Duodenal mucosa (tissue), 2 donors: ENCODE results near the gene MIDN.

Experiments
- H3K27ac ChIP-seq: one replicate; pipeline ENCODE4 v1.7.0; 2013; ENCODE audit warnings: low read depth, low read length
- H3K27me3 ChIP-seq, 2 donors: one replicate each; pipeline ENCODE4 v1.7.0; 2013; ENCODE audit warnings: low read length in 2 of 2, control low read depth in 1 of 2; ENCODE audit not compliant: insufficient read depth in 2 of 2, control insufficient read depth in 1 of 2
- H3K36me3 ChIP-seq, 2 donors: one replicate each; pipeline ENCODE4 v1.7.0; 2013; ENCODE audit warnings: low read length in 2 of 2, control low read depth in 1 of 2; ENCODE audit not compliant: insufficient read depth in 2 of 2, control insufficient read depth in 1 of 2
- H3K4me1 ChIP-seq, 2 donors: one replicate each; pipeline ENCODE4 v1.7.0; 2013; ENCODE audit warnings: low read length in 2 of 2, control low read depth in 1 of 2; ENCODE audit not compliant: insufficient read depth in 2 of 2, control insufficient read depth in 1 of 2
- H3K4me3 ChIP-seq, 2 donors: one replicate each; pipeline ENCODE4 v1.7.0; 2013; ENCODE audit warnings: low read length in 2 of 2, low read depth in 1 of 2
- H3K9ac ChIP-seq, 2 donors: one replicate each; pipeline ENCODE4 v1.7.0; 2013; ENCODE audit warnings: low read length in 2 of 2, low read depth in 1 of 2
- H3K9me3 ChIP-seq, 2 donors: one replicate each; pipeline ENCODE4 v1.7.0; 2013; ENCODE audit warnings: low read length in 2 of 2, control low read depth in 1 of 2; ENCODE audit not compliant: control insufficient read depth in 1 of 2

MIDN gene

DNA sequence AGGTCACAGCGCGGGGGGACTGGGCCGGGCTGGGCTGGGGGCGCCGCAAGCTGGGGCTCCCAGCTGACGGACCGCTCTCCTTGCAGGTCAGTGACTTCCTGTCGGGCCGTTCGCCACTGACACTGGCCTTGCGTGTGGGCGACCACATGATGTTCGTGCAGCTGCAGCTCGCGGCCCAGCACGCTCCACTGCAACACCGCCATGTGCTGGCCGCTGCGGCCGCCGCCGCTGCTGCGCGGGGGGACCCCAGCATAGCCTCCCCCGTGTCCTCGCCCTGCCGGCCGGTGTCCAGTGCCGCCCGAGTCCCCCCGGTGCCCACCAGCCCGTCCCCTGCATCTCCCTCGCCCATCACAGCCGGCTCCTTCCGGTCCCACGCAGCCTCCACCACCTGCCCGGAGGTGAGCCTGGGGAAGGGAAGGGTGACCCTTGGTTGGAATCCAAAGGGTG lies 5.7 kb downstream of the MIDN start:
- H3K9ac ChIP-seq: peak overlapping the region in 1 of 2 donors; percentile 3
- peak overlapping the region; percentile 80 to 82 for H3K4me3 ChIP-seq
- H3K4me1 ChIP-seq: peaks cover 30 to 36% of the 10 kb centered on the region in 2 donors
- H3K36me3 ChIP-seq: peaks cover 24 to 29% of the 10 kb centered on the region in 2 donors
- no peaks in the 10 kb centered on the region for H3K9me3 ChIP-seq
- H3K27me3 ChIP-seq: no peaks in the 10 kb centered on the region
- H3K27ac ChIP-seq: peak overlapping the region; percentile 98

DNA sequence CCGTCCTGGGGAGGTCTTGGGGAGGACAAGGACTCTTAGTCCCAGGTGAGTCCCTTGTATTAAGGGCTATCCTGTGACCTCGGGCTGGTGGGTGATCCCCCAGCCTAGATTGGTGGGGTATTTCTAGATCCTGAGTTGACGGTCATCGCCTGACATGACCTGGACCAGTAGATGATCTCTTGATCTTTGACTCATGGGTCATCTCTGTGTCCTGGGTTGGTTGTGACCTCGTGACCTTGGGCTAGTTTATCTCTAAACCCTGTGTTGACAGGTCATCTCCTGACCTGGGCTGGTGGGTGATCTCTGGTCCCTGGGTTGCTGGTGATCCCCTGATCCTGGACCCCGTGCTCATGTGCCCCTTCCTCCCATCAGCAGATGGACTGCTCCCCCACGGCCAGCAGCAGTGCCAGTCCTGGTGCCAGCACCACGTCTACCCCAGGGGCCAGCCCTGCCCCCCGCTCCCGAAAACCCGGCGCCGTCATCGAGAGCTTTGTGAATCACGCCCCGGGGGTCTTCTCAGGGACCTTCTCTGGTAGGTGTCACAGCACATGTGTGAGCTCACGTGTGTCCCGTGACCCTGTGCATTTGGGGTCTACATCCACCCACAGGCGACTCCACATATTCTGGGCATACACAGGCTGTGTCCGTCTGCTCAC lies 6.3 kb downstream of the MIDN start:
- H3K4me3 ChIP-seq: peak overlapping the region in 1 of 2 donors; percentile 82
- peaks cover 24 to 29% of the 10 kb centered on the region in 2 donors for H3K36me3 ChIP-seq
- peaks cover 36 to 42% of the 10 kb centered on the region in 2 donors for H3K4me1 ChIP-seq
- H3K9me3 ChIP-seq: no peaks in the 10 kb centered on the region
- H3K9ac ChIP-seq: peak overlapping the region in 1 of 2 donors; percentile 3
- peak overlapping the region; percentile 98 for H3K27ac ChIP-seq
- no peaks in the 10 kb centered on the region for H3K27me3 ChIP-seq

DNA sequence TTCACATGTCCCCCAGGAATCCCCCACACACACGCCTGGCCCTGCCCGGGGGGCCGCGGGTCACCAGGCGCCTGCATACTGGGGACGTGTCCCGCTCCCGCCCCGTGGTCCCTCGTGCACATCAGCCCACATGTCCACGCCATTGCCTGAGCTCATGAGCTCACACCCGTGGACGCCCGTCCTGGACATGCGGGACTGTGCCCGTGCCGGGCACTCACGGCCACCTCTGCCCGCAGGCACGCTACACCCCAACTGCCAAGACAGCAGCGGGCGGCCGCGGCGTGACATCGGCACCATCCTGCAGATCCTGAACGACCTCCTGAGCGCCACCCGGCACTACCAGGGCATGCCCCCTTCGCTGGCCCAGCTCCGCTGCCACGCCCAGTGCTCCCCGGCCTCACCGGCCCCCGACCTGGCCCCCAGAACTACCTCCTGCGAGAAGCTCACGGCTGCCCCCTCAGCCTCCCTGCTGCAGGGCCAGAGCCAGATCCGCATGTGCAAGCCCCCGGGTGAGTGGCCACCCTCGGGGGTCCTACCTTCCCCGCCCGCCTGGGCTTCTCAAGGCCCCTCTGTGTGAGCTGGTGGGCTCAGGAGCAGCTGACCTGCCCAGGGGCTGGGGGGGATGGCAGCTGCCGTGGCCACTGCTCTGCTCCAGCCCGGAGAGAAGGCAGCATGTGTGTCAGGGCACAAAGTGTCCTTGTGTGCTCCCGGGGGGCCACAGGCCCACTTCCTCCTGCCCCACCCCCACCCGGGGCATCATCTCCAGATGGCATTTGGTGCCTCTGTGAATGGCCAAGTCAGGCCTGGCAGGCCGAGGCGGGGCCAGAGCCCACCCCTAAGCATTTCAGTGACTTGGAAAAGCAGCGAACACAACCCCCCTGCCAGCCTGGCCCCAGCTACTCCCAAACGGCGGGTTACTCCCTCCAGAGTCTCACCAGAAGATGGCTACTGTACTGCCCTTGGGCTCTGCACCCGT lies 7.1 kb downstream of the MIDN start:
- Histone ChIP-seq H3K27ac (peak overlapping the region; percentile 98), H3K4me3 (no peak overlapping the region), H3K9ac (no peak overlapping the region), H3K36me3 (peaks cover 24 to 29% of the 10 kb centered on the region in 2 donors), H3K9me3 (no peaks in the 10 kb centered on the region), H3K4me1 (peaks cover 44 to 48% of the 10 kb centered on the region in 2 donors), H3K27me3 (no peaks in the 10 kb centered on the region)

DNA sequence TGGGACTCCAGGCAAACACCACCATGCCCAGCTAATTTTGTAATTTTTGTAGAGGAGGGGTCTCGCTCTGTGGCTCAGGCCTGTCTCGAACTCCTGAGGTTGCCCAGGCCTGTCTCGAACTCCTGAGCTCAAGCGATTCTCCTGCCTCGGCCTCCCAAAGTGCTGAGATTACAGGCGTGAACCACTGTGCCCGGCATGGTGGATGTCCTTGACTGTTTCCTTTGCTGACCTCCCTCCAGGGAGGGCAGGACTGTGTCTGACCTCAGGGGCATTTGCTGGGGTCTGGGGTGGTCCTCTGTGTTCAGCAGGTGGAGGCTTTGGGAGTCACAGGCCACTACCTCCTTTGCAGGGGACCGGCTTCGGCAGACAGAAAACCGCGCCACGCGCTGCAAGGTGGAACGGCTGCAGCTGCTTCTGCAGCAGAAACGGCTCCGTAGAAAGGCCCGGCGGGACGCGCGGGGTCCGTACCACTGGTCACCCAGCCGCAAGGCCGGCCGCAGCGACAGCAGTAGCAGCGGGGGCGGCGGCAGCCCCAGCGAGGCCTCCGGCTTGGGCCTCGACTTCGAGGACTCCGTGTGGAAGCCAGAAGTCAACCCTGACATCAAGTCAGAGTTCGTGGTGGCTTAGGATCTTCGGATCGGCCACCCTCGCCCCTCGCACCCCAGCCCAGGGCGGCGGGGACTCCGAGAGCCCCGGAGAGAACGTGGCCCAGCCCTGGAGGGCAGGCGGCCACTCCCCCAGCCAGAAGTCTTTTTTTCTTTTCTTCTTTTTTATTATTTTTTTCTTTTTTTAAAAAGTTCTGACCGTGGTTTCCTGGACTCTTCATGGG lies 8.5 kb downstream of the MIDN start:
- Histone ChIP-seq H3K4me3 (no peak overlapping the region), H3K9me3 (no peaks in the 10 kb centered on the region), H3K4me1 (peaks cover 48 to 55% of the 10 kb centered on the region in 2 donors), H3K27ac (no peak overlapping the region), H3K9ac (no peak overlapping the region), H3K36me3 (peaks cover 20 to 29% of the 10 kb centered on the region in 2 donors), H3K27me3 (no peaks in the 10 kb centered on the region)

DNA sequence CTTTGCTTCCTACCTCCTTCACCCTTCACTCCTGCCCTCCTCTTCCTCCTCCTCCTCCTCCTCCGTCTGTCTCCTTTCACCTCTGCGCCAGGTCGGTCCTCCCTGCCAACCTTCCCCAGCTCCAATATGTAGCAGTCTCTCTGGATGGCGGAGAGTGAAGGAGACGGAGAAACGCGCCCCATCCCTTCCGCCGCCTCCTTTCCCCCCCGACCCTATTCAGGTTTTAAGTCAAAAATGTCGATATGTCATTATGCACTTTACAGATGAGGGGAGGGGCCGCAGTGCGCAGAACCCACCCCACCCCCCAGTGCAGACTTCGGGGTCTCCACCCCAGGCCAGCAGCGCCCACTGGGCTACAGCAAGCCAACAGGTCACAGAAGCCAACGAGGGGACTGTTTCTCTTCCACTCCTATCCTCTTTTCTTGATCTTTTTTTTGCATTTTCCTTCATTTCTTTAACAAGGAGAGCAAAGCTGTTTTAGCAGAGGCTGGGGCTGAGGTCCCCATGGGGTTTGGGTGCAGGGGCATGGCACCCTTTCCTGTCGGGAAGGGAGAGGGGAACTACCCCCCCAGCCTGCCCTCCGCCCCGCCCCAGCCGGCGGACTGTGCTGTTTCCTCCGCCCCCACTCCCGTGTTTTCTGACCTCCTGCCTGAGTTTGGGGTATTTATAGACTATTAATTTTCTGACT lies 9.2 kb downstream of the MIDN start:
- H3K27ac ChIP-seq: peak overlapping the region; percentile 6
- H3K9ac ChIP-seq: no peak overlapping the region
- H3K27me3 ChIP-seq: no peaks in the 10 kb centered on the region
- no peaks in the 10 kb centered on the region for H3K9me3 ChIP-seq
- peaks cover 20 to 29% of the 10 kb centered on the region in 2 donors for H3K36me3 ChIP-seq
- H3K4me1 ChIP-seq: peaks cover 56 to 62% of the 10 kb centered on the region in 2 donors
- H3K4me3 ChIP-seq: no peak overlapping the region

DNA sequence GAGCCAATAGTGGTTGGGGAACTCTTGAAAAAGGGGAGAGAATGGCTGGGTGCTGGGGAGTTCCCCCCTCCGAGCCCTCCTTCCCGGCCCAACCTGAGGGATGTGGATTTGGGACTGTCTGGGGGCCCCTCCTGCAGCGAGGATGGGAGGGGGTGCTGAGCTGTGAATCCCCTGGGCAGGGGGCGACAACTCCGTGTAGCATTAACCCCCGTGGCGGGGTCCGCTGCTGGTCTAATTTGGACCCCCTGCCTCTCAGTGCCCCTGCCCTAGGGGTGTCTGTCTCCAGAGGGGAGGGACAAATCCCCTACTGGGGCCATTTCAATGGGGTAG lies 9.7 kb downstream of the MIDN start:
- no peak overlapping the region for H3K4me3 ChIP-seq
- H3K9ac ChIP-seq: peak overlapping the region in 1 of 2 donors; percentile 38
- no peaks in the 10 kb centered on the region for H3K27me3 ChIP-seq
- peaks cover 61 to 67% of the 10 kb centered on the region in 2 donors for H3K4me1 ChIP-seq
- H3K27ac ChIP-seq: no peak overlapping the region
- no peaks in the 10 kb centered on the region for H3K9me3 ChIP-seq
- H3K36me3 ChIP-seq: peaks cover 20 to 29% of the 10 kb centered on the region in 2 donors

DNA sequence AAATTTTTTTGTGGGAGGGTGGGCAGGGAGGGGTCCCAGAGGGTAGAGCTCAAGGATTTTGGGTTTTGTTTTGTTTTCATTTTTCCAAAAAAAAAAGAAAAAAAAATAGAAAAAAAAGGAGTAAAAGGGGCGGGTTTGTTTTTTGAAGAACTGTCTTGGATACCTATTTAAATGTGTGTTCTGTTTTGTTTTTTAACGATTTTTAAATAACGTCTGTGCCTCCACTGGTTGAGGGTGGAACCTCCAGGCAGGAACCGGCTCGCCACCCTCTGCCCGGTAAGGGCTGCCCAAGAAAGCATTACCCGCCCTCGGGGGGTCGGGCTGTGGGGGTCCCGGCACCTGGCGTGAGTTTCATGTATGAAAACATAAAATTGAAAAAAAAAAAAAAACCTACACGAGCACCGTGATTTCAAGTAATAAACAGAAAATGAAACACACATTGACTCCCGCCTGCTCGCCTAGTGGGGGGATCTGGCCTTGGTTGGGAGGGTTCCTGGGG lies 10.4 kb downstream of the MIDN start:
- Histone ChIP-seq H3K36me3 (peaks cover 20 to 29% of the 10 kb centered on the region in 2 donors), H3K9ac (peak overlapping the region; percentile 76 to 82), H3K27ac (peak overlapping the region; percentile 99), H3K4me1 (peaks cover 59 to 64% of the 10 kb centered on the region in 2 donors), H3K9me3 (no peaks in the 10 kb centered on the region), H3K27me3 (no peaks in the 10 kb centered on the region), H3K4me3 (peak overlapping the region; percentile 54 to 63)

DNA sequence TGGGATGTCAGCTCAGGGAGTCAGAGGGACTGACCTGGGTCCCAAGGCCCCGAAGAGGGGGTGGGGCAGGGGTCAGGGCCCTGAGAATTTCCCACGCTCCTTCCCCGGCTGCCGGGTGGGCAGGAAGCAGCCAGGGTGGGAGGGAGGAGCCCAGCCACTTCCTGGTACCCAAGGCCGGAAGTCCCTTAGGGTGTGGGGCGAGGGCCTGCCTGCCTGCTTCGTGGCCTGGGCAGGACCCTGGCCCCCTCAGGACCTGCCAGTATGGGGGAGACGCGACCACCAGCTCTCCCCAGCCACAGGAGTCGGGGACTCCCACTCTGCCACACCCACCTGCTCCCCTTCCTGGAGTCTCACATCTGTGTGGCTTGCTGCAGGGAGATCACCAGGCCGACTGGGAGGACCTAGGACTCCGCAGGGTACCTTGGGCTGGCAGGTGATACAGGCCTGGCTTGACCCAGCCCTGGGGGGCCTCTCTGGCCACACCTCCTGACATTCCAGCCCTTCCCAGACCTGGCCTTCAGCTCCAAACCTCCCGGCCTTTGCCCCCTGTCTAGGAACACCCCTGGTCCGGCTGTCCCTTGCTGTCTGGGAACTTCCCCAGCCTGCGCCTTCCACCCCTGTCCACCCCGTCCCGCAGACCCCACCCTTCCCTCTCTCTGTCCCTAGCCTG lies 11.0 kb downstream of the MIDN start:
- peaks cover 53 to 60% of the 10 kb centered on the region in 2 donors for H3K4me1 ChIP-seq
- H3K9me3 ChIP-seq: no peaks in the 10 kb centered on the region
- no peaks in the 10 kb centered on the region for H3K27me3 ChIP-seq
- peak overlapping the region; percentile 76 to 82 for H3K9ac ChIP-seq
- H3K27ac ChIP-seq: peak overlapping the region; percentile 99
- peaks cover 19 to 25% of the 10 kb centered on the region in 2 donors for H3K36me3 ChIP-seq
- peak overlapping the region; percentile 54 to 63 for H3K4me3 ChIP-seq
